BLaER1 treated with 17β-estradiol and CSF1 and Interleukin-3, amounts not matched to agents 10 nM and 100 nM (cell line): ENCODE data around the gene CRYBA2.

Source experiments
- H3K27ac ChIP-seq, 11 experiments: shearing (Covaris generic); formaldehyde crosslinking; 2 replicates each; pipeline ENCODE4 v1.8.1; 2022
- H3K27me3 ChIP-seq, 11 experiments: shearing (Covaris generic); formaldehyde crosslinking; 2 replicates each; pipeline ENCODE4 v1.8.1; 2022
- H3K36me3 ChIP-seq, 11 experiments: shearing (Covaris generic); formaldehyde crosslinking; 2 replicates each; pipeline ENCODE4 v1.8.1; 2022
- H3K4me1 ChIP-seq, 10 experiments: shearing (Covaris generic); formaldehyde crosslinking; 2 replicates each; pipeline ENCODE4 v1.8.1; 2022
- H3K4me2 ChIP-seq, 11 experiments: shearing (Covaris generic); formaldehyde crosslinking; 2 replicates each; pipeline ENCODE4 v1.8.1; 2022
- H3K4me3 ChIP-seq, 10 experiments: shearing (Covaris generic); formaldehyde crosslinking; 2 replicates each; pipeline ENCODE4 v1.8.1; 2022
- H3K9ac ChIP-seq, 11 experiments: shearing (Covaris generic); formaldehyde crosslinking; 2 replicates each; pipeline ENCODE4 v1.8.1; 2022
- H3K9me3 ChIP-seq, 11 experiments: shearing (Covaris generic); formaldehyde crosslinking; replicated peaks in 1 of 11; 2 replicates each; pipeline ENCODE4 v1.8.1; 2022
- H4K20me1 ChIP-seq, 11 experiments: shearing (Covaris generic); formaldehyde crosslinking; 2 replicates each; pipeline ENCODE4 v1.8.1; 2022
- Cebpa-rat ChIP-seq, 11 experiments: shearing (Covaris generic); IDR thresholded peaks; 2 replicates each; pipeline ENCODE4 v1.8.1; 2022

The CRYBA2 gene, protein sequence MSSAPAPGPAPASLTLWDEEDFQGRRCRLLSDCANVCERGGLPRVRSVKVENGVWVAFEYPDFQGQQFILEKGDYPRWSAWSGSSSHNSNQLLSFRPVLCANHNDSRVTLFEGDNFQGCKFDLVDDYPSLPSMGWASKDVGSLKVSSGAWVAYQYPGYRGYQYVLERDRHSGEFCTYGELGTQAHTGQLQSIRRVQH

DNA sequence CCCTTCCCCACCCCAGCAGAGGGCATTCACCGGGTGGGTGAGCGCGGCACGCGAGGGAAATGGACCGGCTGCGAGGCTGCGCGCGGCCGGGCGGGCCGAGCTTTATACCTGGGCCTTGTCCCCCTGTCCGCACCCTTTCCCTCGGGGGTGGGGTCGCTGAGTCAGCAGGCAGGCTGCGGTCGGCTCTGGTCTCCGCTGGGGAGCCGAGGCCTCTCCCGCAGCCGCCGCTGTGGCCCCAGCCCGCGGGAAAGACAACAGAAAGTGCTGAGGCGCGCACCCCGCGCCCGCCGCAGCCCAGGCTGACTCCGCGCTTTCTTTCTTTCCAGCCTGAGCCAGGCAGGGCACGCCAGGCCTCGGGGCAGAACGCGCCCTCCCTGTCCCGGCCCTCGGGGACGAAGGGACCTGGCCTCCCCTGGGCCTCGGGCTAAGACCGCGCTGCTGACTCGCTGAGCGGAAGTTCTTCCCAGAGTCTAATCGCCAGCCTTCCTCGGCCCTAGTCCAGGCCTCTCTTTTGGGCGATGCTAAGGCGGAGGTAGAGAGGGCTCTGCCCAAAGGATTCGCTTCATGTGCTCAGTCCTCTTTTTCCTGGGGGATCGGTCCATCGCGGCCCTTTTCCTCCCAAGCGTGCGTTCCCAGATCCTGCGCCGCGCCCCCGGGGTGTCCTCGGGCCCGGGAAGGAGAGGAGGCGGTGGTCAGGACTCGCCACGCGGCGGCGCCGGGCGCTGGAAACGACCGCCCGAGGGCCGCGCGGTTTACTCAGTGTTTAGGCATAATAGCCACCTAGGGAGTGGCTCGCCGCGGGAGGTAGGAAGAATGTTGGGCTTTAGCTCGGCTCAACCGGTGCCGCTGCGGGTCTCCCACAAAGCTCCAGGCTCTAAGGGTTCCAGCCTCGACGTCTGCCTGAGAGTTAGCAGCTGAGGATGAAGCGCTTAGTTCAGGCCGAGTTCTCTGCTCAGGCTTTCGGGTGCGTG is at the start of gene CRYBA2:
Gene CRYBA2, minus strand, starts transcription at position 78 of the 971 bp plus-strand sequence. CDS start 246 bp downstream, outside the sequence.
- no peak within 1 kb of the TSS for H3K9ac ChIP-seq
- peaks cover 100% of the 10 kb centered on the region in 11 experiments for H3K27me3 ChIP-seq
- no peak within 1 kb of the TSS for H3K27ac ChIP-seq
- peaks cover 0 to 11% (median 0%) of the 10 kb centered on the region in 10 experiments; a peak in 2 of 20 replicates for H3K4me1 ChIP-seq
- peak within 1 kb of the TSS in 4 of 10 experiments; percentile 4 to 40 (median 24); a peak in 6 of 20 replicates for H3K4me3 ChIP-seq
- no peak for TF ChIP-seq Cebpa-rat (IDR thresholded peaks at IDR 0.05)
- no peaks in the 10 kb centered on the region for H3K36me3 ChIP-seq
- no peaks in the 10 kb centered on the region for H3K9me3 ChIP-seq
- H4K20me1 ChIP-seq = peaks cover 0 to 86% (median 22%) of the 10 kb centered on the region in 11 experiments; a peak in 15 of 22 replicates
- H3K4me2 ChIP-seq = peak within 1 kb of the TSS in 6 of 11 experiments; percentile 6 to 73 (median 41); a peak in 8 of 22 replicates

DNA sequence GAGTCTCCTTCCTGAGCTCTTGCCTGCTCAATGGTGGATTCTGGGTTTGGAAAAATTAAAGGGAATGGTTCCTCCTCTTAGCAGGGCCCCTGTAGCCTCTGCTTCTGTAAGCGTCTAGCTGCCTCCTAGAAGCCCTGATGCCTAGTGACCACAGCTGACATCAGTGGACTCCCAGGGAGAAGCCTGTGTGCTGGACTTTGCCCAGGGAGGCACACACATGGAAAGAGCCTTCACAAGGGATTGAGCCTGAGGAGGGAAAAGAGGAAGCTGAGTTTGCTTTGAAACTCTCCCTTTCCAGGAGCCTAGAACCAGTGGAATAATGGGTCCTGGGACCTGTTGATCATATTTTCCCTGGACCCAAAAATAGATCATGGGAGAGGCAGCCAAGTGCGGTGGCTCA is 49.5 kb upstream of the CRYBA2 start:
- no peak overlapping the region for H3K4me2 ChIP-seq

DNA sequence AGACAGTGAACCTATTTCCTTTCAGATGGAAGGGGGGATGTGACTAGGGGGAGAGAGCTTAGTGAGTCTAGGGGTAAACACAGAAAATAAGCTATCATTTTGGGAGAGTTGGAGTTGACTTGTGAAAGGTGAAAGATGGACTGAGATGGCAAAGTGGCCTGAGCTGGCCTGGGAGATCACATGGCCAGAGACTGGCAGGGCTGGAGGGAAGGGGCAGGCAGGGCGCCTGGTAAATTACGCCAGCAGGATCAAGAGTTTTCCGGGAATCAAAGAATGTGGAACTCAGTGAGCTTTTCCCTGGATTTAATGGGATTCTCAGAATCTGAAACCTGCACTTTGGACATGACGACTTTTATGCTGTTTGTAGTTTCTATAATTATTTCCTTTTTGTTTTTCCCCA is 48.9 kb upstream of the CRYBA2 start:
- H3K4me1 ChIP-seq = no peaks in the 10 kb centered on the region
- H3K9me3 ChIP-seq = no peaks in the 10 kb centered on the region
- TF ChIP-seq Cebpa-rat (IDR thresholded peaks at IDR 0.05) = no peak
- peaks cover 0 to 31% (median 10%) of the 10 kb centered on the region in 11 experiments; a peak in 10 of 22 replicates for H3K27me3 ChIP-seq
- H4K20me1 ChIP-seq = peaks cover 0 to 25% (median 0%) of the 10 kb centered on the region in 11 experiments; a peak in 4 of 22 replicates
- H3K4me2 ChIP-seq = no peak overlapping the region
- no peak overlapping the region for H3K27ac ChIP-seq
- H3K9ac ChIP-seq = no peak overlapping the region
- H3K4me3 ChIP-seq = no peak overlapping the region
- no peaks in the 10 kb centered on the region for H3K36me3 ChIP-seq

More for the DNA sequence above, 49.5 kb upstream of the CRYBA2 start:
- Histone ChIP-seq H3K9me3 (no peaks in the 10 kb centered on the region), H3K9ac (no peak overlapping the region), H3K4me1 (no peaks in the 10 kb centered on the region), H3K27ac (no peak overlapping the region), H3K4me3 (no peak overlapping the region), H3K36me3 (no peaks in the 10 kb centered on the region), H4K20me1 (peaks cover 0 to 20% (median 0%) of the 10 kb centered on the region in 11 experiments; a peak in 6 of 22 replicates), H3K27me3 (peaks cover 0 to 33% (median 10%) of the 10 kb centered on the region in 11 experiments; a peak in 11 of 22 replicates)
- TF ChIP-seq Cebpa-rat (IDR thresholded peaks at IDR 0.05) = no peak

DNA sequence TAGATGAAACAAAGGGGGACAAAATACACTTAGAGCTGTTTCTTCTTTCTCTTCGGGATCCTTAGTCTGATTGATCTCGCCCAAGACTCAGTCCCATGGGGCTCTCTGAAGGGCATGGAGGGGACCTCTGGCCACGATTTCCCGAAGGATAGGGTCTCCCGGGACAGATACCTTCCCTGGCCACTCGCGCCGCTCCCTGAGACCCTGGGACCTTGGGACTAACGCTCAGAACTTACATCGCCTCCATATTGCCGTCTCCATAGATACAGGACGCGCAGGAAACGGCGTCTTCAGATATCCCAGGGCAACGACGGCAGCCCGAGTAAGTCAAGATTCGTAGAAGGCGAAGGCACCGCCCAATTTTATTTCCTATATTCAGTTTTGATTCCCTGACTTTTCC is 48.0 kb upstream of the CRYBA2 start, which contains the start of gene CFAP65:
Gene CFAP65, minus strand, starts transcription at position 265 of the 400 bp plus-strand sequence. CDS start 2,468 bp downstream, outside the sequence.
- no peaks in the 10 kb centered on the region for H3K4me1 ChIP-seq
- no peak within 1 kb of the TSS for H3K9ac ChIP-seq
- H3K4me3 ChIP-seq = no peak within 1 kb of the TSS
- no peak within 1 kb of the TSS for H3K4me2 ChIP-seq
- no peak for TF ChIP-seq Cebpa-rat (IDR thresholded peaks at IDR 0.05)
- no peaks in the 10 kb centered on the region for H3K36me3 ChIP-seq
- H4K20me1 ChIP-seq = peaks cover 0 to 29% (median 0%) of the 10 kb centered on the region in 11 experiments; a peak in 4 of 22 replicates
- H3K9me3 ChIP-seq = no peaks in the 10 kb centered on the region
- H3K27ac ChIP-seq = no peak within 1 kb of the TSS
- peaks cover 0 to 24% (median 10%) of the 10 kb centered on the region in 11 experiments; a peak in 9 of 22 replicates for H3K27me3 ChIP-seq

DNA sequence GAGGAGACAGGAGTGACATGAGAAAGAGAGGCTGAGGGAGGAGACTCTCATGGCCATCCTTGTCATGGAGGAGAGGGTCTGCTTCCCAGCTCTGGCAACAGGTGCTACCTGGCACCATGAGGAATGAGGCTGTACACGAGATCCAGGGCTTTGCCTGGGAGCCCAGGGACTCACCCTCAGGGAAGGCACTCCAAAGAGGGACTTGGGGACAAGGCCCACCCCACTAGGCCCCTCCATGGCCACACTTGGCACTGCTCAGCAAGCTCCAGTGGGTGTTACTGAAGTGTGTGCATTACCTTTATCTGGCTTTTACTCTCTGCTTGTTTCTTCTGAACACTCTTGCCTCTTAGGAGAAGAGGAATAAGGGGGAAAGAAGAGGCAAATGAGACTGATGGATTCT is 45.4 kb upstream of the CRYBA2 start:
- no peaks in the 10 kb centered on the region for H3K4me1 ChIP-seq
- no peak overlapping the region for H3K4me3 ChIP-seq
- no peak overlapping the region for H3K9ac ChIP-seq
- H3K27me3 ChIP-seq = peaks cover 0 to 32% (median 10%) of the 10 kb centered on the region in 11 experiments; a peak in 9 of 22 replicates
- TF ChIP-seq Cebpa-rat (IDR thresholded peaks at IDR 0.05) = no peak
- H3K9me3 ChIP-seq = no peaks in the 10 kb centered on the region
- H4K20me1 ChIP-seq = peaks cover 0 to 29% (median 0%) of the 10 kb centered on the region in 11 experiments; a peak in 4 of 22 replicates
- no peak overlapping the region for H3K4me2 ChIP-seq
- H3K27ac ChIP-seq = no peak overlapping the region
- no peaks in the 10 kb centered on the region for H3K36me3 ChIP-seq

DNA sequence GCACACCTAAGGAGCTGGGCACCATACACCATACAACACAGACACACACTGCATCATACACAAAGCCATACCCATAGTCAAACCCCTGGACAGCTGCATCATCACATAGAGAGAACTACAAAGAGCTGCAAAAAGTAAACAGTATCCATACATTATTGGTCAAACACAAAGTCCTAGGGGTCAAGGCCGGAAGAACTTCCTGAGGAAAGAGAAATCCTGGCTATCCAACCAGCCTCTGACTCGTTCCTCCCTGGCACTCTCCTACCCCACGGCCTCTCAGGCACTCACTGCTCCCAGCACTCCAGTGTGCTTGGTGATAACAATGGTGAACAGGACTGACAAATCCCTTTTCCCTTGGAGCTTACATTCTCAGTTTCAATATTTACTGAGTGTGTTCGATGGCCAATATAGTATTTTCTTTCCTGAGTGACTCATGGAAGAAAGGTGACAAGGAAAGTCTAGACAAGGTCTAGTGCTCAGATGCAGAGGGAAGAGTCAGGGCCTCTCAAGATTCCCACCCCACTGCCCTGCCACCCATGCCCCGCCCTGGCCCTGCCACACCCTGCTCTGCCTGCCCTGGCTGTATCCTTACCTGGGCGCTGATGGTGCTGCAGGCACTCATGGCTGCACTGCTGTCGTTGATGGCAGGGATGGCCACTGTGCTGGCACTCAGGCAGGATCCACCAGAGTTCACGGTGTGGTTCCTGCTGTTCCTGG is 44.7 kb upstream of the CRYBA2 start:
- Histone ChIP-seq H4K20me1 (peaks cover 0 to 29% (median 0%) of the 10 kb centered on the region in 11 experiments; a peak in 3 of 22 replicates), H3K4me2 (no peak overlapping the region), H3K27me3 (peaks cover 0 to 32% (median 8%) of the 10 kb centered on the region in 11 experiments; a peak in 10 of 22 replicates), H3K9ac (no peak overlapping the region), H3K9me3 (no peaks in the 10 kb centered on the region), H3K4me3 (no peak overlapping the region), H3K4me1 (no peaks in the 10 kb centered on the region), H3K27ac (no peak overlapping the region), H3K36me3 (no peaks in the 10 kb centered on the region)
- no peak for TF ChIP-seq Cebpa-rat (IDR thresholded peaks at IDR 0.05)

DNA sequence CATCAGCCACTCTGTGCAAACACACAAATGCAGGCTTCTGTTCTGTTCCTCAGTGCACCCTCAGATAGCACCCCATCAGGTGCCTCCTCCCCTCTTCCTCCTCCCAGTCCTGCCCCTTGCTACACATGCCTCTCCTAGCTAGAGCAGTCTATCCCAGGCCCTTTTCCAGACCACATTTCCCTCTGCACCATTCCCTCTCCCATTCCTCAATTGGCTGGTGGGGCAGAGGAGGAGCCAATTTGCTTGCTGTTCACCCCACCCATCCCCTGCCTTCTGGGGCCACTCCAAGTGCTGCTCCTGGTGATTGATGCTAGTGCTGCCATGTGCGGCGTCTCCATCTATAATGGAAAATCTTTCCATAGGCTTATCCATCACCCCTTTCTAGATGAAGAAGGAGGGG is 42.7 kb upstream of the CRYBA2 start:
- no peaks in the 10 kb centered on the region for H3K36me3 ChIP-seq
- TF ChIP-seq Cebpa-rat (IDR thresholded peaks at IDR 0.05) = no peak
- peaks cover 0 to 28% (median 0%) of the 10 kb centered on the region in 11 experiments; a peak in 3 of 22 replicates for H4K20me1 ChIP-seq
- H3K9me3 ChIP-seq = no peaks in the 10 kb centered on the region
- H3K4me3 ChIP-seq = no peak overlapping the region
- H3K9ac ChIP-seq = no peak overlapping the region
- no peak overlapping the region for H3K27ac ChIP-seq
- no peaks in the 10 kb centered on the region for H3K4me1 ChIP-seq
- H3K27me3 ChIP-seq = peaks cover 0 to 27% (median 4%) of the 10 kb centered on the region in 11 experiments; a peak in 7 of 22 replicates
- H3K4me2 ChIP-seq = no peak overlapping the region

DNA sequence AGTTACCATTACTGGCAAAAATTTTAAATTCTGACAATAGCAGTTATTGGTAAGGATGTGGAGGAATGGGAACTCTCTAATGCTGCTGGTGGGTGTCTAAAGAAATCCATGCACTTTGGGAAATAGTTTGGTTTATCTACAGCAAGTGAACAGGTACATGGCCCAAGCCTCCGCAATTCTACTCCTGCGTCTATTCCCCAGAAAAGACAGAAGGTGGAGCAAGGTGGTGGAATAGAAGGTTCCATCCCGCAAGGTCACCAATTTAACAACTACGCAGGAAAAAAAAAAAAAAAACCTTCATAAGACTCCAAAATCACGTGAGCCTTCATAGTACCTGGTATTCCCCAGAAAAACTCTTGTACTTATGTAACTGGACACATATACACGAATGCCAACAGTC is 41.6 kb upstream of the CRYBA2 start:
- H3K9me3 ChIP-seq = no peaks in the 10 kb centered on the region
- TF ChIP-seq Cebpa-rat (IDR thresholded peaks at IDR 0.05) = no peak
- peaks cover 0 to 27% (median 4%) of the 10 kb centered on the region in 11 experiments; a peak in 7 of 22 replicates for H3K27me3 ChIP-seq
- H3K4me1 ChIP-seq = no peaks in the 10 kb centered on the region
- no peak overlapping the region for H3K4me2 ChIP-seq
- no peak overlapping the region for H3K27ac ChIP-seq
- peaks cover 0 to 28% (median 0%) of the 10 kb centered on the region in 11 experiments; a peak in 4 of 22 replicates for H4K20me1 ChIP-seq
- H3K9ac ChIP-seq = no peak overlapping the region
- H3K4me3 ChIP-seq = no peak overlapping the region
- no peaks in the 10 kb centered on the region for H3K36me3 ChIP-seq
